ENCODE measurements around the gene CHIT1. TPM values are rescaled to one million over a fixed set of nuclear protein-coding genes. Genes with fewer than 3 reads are reported as not detected.

Gene CHIT1
- total RNA-seq, 1 donor from 2014 or later, result under 0.01 TPM

DNA sequence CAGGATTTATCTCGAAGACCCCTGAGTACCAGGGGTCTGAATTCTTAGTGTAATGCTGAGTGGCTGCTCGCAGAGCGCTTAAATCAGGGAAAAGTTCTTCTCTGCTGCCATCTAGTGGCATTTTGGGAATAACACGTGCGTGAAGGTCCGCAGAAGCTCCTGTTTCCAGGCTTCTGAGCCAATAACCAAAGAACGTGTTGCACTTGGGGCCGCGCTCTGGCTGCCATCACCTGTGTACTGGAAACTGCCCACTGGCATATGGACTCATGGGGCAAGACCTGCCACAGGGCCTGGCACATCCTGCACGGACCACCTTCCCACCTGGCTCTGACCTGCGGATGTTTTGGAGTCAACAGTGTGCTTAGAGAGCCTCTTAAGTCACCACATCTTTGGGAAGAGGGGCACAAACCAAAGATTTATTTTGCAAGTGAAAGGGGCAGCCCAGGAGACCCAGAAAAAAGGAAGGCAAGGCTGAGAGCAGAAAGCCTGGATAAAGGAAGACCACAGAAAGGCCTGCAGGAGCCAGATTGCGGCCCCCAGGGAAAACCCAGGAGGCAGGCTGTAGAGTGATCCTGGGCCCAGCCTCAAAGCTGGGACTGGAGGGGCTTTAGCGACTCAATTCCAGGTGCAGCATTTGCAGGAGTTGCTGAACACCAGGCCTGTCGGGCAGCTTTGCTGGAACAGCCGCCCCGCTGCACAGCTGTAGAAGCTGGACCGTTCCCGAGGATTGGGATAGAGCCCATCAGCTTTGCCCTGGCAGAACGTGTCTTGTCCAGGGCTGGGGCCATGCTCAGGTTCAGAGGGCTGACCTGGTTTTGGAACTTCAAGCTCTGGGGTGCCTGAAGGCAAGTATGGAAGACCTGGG lies 13.0 kb downstream of the CHIT1 start:
- peak; percentile 66 for DNase-seq (ENCODE audit: low read depth)
- no peak for FAIRE-seq
- Histone ChIP-seq H3K36me3 (ENCODE audit: control insufficient read depth, insufficient read depth, low read length) (no peaks in the 10 kb centered on the region), H3K27me3 (ENCODE audit: control insufficient read depth, insufficient read depth, low read length) (peaks cover 5% of the 10 kb centered on the region), H3K4me3 (ENCODE audit: low read depth, low read length) (no peak overlapping the region)
- TF ChIP-seq, protein P1, sequence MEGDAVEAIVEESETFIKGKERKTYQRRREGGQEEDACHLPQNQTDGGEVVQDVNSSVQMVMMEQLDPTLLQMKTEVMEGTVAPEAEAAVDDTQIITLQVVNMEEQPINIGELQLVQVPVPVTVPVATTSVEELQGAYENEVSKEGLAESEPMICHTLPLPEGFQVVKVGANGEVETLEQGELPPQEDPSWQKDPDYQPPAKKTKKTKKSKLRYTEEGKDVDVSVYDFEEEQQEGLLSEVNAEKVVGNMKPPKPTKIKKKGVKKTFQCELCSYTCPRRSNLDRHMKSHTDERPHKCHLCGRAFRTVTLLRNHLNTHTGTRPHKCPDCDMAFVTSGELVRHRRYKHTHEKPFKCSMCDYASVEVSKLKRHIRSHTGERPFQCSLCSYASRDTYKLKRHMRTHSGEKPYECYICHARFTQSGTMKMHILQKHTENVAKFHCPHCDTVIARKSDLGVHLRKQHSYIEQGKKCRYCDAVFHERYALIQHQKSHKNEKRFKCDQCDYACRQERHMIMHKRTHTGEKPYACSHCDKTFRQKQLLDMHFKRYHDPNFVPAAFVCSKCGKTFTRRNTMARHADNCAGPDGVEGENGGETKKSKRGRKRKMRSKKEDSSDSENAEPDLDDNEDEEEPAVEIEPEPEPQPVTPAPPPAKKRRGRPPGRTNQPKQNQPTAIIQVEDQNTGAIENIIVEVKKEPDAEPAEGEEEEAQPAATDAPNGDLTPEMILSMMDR (IDR thresholded peaks at IDR 0.05; ENCODE audit: insufficient read depth, low read length, severe bottlenecking), result peak; percentile 69

DNA sequence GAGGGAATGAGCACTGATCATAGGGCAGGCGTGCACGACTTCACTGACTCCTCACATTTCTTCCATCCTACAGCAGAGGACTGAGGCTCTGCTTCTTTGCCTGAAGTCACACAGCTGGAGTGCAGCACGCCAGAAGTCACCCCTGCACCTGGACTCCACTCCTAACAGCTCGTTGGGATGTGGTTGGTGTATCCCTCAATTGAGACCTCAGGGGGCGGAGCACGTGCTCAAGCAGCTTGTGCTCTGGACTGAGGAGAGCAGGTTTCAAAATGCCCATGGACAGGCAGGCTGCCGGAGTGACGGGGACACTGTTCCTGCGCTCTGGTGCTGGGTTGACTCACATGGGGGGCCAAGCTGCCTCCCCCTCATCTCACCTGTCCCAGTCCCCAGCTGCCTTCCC lies 13.9 kb downstream of the CHIT1 start:
- FAIRE-seq (peak; percentile 73), DNase-seq (ENCODE audit: low read depth) (no peak)
- H3K4me3 ChIP-seq (ENCODE audit: low read depth, low read length), result no peak overlapping the region
- peaks cover 5% of the 10 kb centered on the region for H3K27me3 ChIP-seq (ENCODE audit: control insufficient read depth, insufficient read depth, low read length)
- no peaks in the 10 kb centered on the region for H3K36me3 ChIP-seq (ENCODE audit: control insufficient read depth, insufficient read depth, low read length)
- TF ChIP-seq, protein P1 (IDR thresholded peaks at IDR 0.05; ENCODE audit: insufficient read depth, low read length, severe bottlenecking), result no peak

DNA sequence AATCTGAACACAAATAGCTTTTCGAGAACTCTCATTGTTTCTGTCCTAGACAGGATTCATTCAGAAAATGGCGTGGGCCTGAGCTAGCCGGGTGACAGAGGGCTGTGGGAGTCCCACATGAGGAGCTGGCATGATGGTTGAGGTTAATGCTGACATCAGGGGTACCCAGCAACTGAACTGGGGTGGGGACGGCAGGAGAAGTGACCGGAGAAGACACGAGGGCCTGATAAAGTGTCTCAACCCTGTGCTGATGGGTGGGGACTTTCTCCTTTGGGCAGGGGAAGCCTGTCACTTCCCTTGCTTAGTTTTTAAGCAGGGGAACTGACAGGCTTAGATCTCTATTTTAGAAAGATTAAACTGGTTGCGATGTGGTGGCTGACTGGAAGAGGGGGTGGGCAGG lies 14.6 kb downstream of the CHIT1 start:
- FAIRE-seq, result no peak
- no peak overlapping the region for H3K4me3 ChIP-seq (ENCODE audit: low read depth, low read length)
- H3K36me3 ChIP-seq (ENCODE audit: control insufficient read depth, insufficient read depth, low read length), result no peaks in the 10 kb centered on the region
- DNase-seq (ENCODE audit: low read depth), result no peak
- TF ChIP-seq, protein P1 (IDR thresholded peaks at IDR 0.05; ENCODE audit: insufficient read depth, low read length, severe bottlenecking), result no peak
- peaks cover 5% of the 10 kb centered on the region for H3K27me3 ChIP-seq (ENCODE audit: control insufficient read depth, insufficient read depth, low read length)

DNA sequence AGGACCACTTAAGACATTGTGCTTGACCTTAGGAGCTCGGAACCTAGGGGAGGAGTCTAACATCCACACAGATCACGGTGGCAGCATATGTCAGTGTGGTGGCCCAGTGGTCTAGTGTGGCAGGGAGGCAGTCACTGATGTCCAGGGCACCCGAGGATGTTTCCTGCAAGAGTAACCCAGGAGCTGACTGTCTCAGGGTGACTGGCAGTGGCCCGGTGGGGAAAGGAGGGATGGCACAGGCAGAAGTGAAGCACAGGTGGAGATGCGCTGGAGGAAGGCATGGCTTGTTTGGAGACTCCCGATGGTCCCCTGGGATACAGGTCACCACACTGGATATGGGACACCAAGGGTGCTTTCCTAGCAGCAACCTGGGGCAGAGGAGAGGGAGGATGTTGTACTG lies 16.3 kb downstream of the CHIT1 start:
- DNase-seq (ENCODE audit: low read depth) (no peak), FAIRE-seq (no peak)
- Histone ChIP-seq H3K4me3 (ENCODE audit: low read depth, low read length) (no peak overlapping the region), H3K27me3 (ENCODE audit: control insufficient read depth, insufficient read depth, low read length) (peaks cover 4% of the 10 kb centered on the region), H3K36me3 (ENCODE audit: control insufficient read depth, insufficient read depth, low read length) (no peaks in the 10 kb centered on the region)
- TF ChIP-seq, protein P1 (IDR thresholded peaks at IDR 0.05; ENCODE audit: insufficient read depth, low read length, severe bottlenecking), result no peak

DNA sequence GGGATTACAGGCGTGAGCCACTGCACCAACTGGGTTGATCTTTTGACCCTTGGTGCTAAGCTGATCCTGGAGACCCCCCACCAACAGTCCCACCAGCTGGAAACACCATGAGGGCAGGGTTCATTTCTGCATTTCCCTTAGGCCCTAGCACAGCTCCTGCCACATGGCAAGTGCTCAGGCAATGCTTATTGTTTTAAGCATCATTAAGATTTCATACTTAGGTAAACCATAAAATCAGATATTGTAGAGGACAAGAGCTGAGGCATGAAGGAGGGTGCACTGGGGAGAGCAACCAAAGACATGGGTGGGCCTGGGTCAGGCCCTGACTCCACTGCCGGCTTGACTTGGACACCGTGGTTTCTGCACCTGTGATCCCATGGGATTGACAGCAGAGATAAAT lies 17.7 kb downstream of the CHIT1 start:
- H3K4me3 ChIP-seq (ENCODE audit: low read depth, low read length), result no peak overlapping the region

More for the DNA sequence above, 17.7 kb downstream of the CHIT1 start:
- DNase-seq (ENCODE audit: low read depth) (no peak), FAIRE-seq (no peak)
- peaks cover 4% of the 10 kb centered on the region for H3K27me3 ChIP-seq (ENCODE audit: control insufficient read depth, insufficient read depth, low read length)
- H3K36me3 ChIP-seq (ENCODE audit: control insufficient read depth, insufficient read depth, low read length), result no peaks in the 10 kb centered on the region
- TF ChIP-seq, protein P1 (IDR thresholded peaks at IDR 0.05; ENCODE audit: insufficient read depth, low read length, severe bottlenecking), result no peak
